Activated CD4-positive, CD25-positive, alpha-beta regulatory T cell treated with anti-CD3 and anti-CD28 coated beads, Interleukin-2, amount 50 U/mL, for 24 hours (primary cell): Measurements from ENCODE around the gene BAHCC1.
A peak's percentile ranks its signal among the peaks of the same experiment; 100 is the strongest.
"Not testable (repeated sequence)": the region's sequence is repeated elsewhere in the genome, so short reads cannot be mapped to it uniquely, and the experiment has no call there.

Experiments used
- ATAC-seq, 2 donors: fragments of 150-1000 bp; cut with Tn5 transposase; one replicate each; pipeline ENCODE4 v1.10.0; 2021; ENCODE audit warnings: mild to moderate bottlenecking in 1 of 2, moderate library complexity in 1 of 2

The BAHCC1 gene

GRCh38 chr17:81394921-81395599, at the start of gene BAHCC1:
Gene BAHCC1, plus strand, starts transcription at chr17:81395457. Its CDS starts 4,283 bp downstream, at chr17:81399740.
- peak; percentile 91 for ATAC-seq

GRCh38 chr17:81346090-81346907, 49.0 kb upstream of the BAHCC1 start:
- ATAC-seq, result peak; percentile 94 to 96

- no peak for ATAC-seq
Measured at GRCh38 chr17:81346908-81347349, 48.3 kb upstream of the BAHCC1 start.

GRCh38 chr17:81347437-81347836, 47.8 kb upstream of the BAHCC1 start:
- no peak for ATAC-seq

- no peak for ATAC-seq
Measured at GRCh38 chr17:81348097-81349055, 46.9 kb upstream of the BAHCC1 start.

GRCh38 chr17:81349397-81350319, 45.6 kb upstream of the BAHCC1 start:
- ATAC-seq, result no peak

GRCh38 chr17:81350320-81350890, 44.9 kb upstream of the BAHCC1 start:
- ATAC-seq, result no peak

- ATAC-seq, result not testable (repeated sequence)
Measured at GRCh38 chr17:81351329-81352052, 43.8 kb upstream of the BAHCC1 start.

GRCh38 chr17:81352056-81352455, 43.2 kb upstream of the BAHCC1 start:
- not testable (repeated sequence) for ATAC-seq

- ATAC-seq, result no peak
Measured at GRCh38 chr17:81354252-81354953, 40.9 kb upstream of the BAHCC1 start.

- ATAC-seq, result no peak
Measured at GRCh38 chr17:81354954-81355347, 40.3 kb upstream of the BAHCC1 start.

GRCh38 chr17:81359218-81359617, 36.0 kb upstream of the BAHCC1 start:
- ATAC-seq, result no peak

GRCh38 chr17:81362001-81362400, 33.3 kb upstream of the BAHCC1 start:
- ATAC-seq, result not testable (repeated sequence)

GRCh38 chr17:81364278-81365147, 30.7 kb upstream of the BAHCC1 start:
- no peak for ATAC-seq

- peak; percentile 40 to 46 for ATAC-seq
Measured at GRCh38 chr17:81365148-81365600, 30.1 kb upstream of the BAHCC1 start.

- peak; percentile 60 to 62 for ATAC-seq
Measured at GRCh38 chr17:81365601-81366585, 29.4 kb upstream of the BAHCC1 start.

- no peak for ATAC-seq
Measured at GRCh38 chr17:81366648-81367047, 28.6 kb upstream of the BAHCC1 start.
